HG02840 (cell line): ENCODE results near the gene RAB33A.

Experiments
- ATAC-seq: cut with Tn5 transposase; IDR thresholded peaks from one replicate; pipeline ENCODE4 v1.9.1; 2021; ENCODE audit warnings: mild to moderate bottlenecking, moderate library complexity, moderate number of reproducible peaks; ENCODE audit not compliant: unreplicated experiment, low FRiP score

The RAB33A gene

DNA sequence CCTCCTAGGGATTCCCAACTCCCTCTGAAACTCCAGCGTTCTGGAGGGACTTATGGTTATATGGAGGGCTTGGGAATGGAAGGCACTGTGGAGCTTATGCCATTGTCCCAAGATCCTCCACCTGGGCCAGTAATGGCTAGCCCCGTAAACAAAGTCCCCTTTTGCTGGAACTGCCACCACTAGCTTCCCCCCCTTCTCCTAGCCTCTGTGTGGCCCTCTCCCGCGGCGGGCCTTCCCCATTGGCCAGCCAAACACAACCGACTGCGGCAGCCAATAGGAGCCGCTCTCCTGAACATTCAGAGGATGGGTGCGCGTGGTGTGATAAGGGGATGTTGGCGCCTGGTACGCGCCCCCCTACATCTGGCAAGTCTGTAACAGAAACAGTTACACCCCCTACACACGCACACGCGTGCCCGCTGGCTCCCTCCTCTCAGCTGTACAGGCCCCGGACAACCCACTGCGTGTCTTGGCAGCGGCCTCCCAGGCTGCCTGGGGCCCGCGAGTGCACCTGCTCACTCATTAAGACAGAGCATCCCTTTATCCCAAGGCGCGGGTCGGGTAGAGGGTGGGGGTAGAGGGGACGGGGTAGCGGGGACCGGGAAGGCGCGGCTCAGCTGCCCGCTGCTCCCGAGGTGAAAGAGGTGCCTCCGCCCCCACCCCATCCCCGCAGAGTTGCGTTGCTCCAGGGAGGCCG lies 863 bp upstream of the RAB33A start:
- peak; percentile 57 for ATAC-seq

- no peak for ATAC-seq
Observed at GRCh38 chrX:130172127-130172845, 524 bp downstream of the RAB33A start.

- ATAC-seq, result no peak
Observed at GRCh38 chrX:130173190-130173895, 1.6 kb downstream of the RAB33A start.

- ATAC-seq, result no peak
Observed at GRCh38 chrX:130174045-130174704, 2.4 kb downstream of the RAB33A start.

DNA sequence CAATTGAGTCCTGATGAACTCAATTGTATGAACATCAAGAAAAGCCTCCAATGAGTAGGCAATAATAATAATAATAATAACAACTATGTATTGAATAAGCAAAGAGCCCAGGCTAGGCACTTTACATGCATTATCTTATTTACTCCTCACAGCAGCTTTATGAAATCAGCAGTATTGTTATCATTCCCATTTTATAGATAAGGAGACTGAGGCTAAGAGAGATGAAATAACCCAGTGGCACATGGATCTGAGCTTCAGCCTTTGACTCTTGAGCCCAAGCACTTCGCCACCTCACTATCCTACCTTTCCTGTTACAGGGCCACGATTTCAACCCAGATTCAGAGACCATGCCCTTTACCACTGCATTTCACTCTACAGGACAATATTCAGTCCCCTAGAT lies 3.2 kb downstream of the RAB33A start:
- no peak for ATAC-seq

GRCh38 chrX:130176354-130176776 lies 4.6 kb downstream of the RAB33A start:
- peak; percentile 79 for ATAC-seq

DNA sequence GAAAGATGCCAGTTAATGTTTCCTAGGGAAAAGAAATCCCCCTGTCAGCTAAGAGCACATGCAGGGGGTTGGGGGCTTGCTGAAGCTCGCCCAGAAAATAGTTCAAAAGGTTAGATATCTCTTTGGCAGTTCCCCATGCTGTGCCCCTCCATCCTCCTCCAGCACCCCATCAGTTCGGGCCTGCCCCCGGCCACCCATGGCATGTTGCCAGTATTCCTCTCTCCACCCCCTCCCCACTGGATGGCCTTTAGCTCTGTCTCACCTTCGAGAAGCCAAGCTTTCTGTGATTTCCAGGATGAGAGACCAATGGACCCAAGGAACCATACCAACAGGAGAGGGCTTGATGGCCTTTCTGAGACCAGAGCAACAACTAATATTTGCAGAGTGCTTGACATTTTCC lies 5.2 kb downstream of the RAB33A start:
- no peak for ATAC-seq

- no peak for ATAC-seq
Observed at GRCh38 chrX:130179170-130179569, 7.4 kb downstream of the RAB33A start.

DNA sequence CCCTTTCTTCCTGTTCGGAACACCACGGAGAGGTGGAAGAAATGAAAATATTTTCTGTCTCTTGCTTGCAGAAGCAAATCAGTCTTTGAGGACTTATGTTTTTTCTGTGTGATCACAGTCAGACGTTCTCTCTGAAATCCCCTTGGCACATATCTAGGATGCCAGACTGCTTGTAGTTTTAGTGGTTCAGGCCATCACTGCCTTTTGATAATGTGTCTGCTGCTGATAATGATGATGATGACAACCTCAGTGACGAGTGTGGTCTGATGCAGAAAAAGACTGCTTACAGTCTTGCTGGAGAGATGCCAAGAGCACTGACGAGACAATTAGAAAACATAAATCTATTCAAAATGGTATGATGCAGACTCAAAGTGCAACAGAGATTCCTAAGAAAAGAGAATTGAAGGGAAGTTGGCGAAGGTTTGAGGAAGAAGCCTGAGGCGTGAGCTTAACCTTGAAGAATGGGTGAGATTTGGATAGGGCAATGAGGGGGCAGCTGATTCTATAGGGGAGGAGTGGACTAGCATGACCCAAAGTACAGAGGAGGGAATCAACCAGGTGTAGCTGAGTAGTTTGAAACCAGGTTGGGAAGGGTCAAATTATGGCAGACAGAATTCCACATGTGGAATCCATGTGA lies 7.9 kb downstream of the RAB33A start:
- no peak for ATAC-seq

DNA sequence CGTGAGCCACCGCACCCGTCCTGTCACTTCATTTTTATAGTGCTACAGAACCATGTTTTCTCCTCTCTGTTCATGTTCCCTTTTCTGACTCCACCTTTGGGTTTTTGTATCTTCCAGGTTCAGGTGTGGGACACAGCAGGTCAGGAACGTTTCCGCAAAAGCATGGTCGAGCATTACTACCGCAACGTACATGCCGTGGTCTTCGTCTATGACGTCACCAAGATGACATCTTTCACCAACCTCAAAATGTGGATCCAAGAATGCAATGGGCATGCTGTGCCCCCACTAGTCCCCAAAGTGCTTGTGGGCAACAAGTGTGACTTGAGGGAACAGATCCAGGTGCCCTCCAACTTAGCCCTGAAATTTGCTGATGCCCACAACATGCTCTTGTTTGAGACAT lies 12.4 kb downstream of the RAB33A start:
- ATAC-seq, result no peak

GRCh38 chrX:130184857-130185256 lies 13.1 kb downstream of the RAB33A start:
- no peak for ATAC-seq

DNA sequence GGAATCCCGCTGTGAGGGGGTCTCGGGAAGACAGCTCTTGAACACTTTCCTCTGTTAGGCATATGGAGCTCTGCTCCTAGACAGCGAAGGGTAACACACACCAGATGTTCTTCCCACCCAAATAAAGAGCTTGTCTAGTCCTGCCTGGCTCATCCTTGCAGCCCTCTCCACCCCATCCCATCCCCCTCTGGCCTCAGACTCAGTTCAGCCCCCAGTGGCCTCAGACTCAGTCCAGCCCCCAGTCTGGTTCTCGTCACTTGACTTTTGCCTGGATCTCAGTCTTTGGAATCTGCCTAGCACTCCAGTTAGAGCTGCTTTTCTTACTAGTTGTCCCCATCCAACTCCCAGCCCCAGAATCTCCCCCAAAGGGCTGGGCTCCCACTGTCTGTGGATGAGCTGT lies 14.9 kb downstream of the RAB33A start:
- ATAC-seq, result no peak

- ATAC-seq, result no peak
Observed at GRCh38 chrX:130190801-130191200, 19.0 kb downstream of the RAB33A start.

GRCh38 chrX:130196466-130196865 lies 24.7 kb downstream of the RAB33A start:
- ATAC-seq, result no peak

DNA sequence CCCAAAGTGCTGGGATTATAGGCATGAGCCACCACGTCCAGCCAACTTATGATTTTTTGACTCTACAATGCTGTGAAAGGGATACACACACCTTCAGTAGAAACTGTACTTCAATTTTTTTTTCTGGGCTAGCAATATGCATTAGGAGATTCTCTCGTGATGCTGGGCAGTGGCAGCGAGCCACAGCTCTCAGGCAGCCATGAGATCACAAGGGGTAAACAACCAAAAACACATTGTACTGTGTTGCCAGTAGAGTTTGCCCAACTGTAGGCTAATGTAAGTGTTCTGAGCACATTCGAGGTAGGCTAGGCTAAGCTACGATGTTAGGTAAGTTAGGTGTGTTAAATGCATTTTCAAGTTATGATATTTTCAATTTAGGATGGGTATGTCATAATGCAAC lies 25.7 kb downstream of the RAB33A start:
- ATAC-seq, result no peak

DNA sequence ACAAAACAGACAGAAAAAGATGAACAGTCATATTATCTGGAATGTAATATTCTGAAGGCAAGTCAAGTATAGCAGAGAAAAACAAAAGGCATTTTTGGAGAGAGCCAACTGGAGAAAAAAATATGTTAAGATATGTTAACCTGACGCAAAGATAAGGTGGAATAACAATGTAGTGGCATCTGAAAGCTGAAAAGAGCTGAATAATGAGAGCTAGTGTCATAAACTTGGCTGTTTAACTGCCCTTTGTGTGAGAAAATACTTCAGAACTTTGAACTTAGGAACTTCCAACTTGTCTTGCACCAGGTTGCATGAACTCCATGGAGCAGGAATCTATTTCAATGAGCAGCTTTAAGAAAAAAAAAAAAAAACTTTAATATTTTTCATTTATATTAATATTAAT lies 32.9 kb downstream of the RAB33A start:
- ATAC-seq, result no peak

GRCh38 chrX:130211415-130212186 lies 39.8 kb downstream of the RAB33A start:
- no peak for ATAC-seq

GRCh38 chrX:130212371-130212770 lies 40.6 kb downstream of the RAB33A start:
- ATAC-seq, result no peak

DNA sequence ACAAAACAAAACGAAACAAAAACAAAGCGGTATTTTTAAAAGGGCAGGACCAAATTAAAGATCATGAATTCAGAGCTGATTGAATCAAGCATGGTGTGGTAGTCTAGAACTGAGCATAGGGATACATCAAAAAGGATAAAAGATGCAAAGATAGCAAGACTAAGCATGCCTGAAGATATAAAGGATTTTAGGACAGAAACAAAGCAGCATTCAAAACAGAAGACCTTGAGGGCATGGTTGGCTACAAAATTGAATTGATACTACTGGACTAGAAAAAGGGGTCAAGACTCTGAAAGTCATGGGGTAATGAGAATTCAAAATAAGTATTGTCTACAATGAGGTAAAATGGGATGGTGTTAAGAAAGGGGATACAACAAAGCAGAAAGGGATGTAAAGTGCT lies 41.6 kb downstream of the RAB33A start:
- no peak for ATAC-seq

GRCh38 chrX:130216320-130216719 lies 44.6 kb downstream of the RAB33A start:
- ATAC-seq, result no peak
